NCI-H1436 treated with DMSO at 0.1 percent for 48 hours (cell line): ENCODE results near the gene CCDC85C.

Source experiments
- DNase-seq: peaks from one replicate; lab custom pipeline; 2025; lab: John Stamatoyannopoulos, UW

Gene CCDC85C

DNA sequence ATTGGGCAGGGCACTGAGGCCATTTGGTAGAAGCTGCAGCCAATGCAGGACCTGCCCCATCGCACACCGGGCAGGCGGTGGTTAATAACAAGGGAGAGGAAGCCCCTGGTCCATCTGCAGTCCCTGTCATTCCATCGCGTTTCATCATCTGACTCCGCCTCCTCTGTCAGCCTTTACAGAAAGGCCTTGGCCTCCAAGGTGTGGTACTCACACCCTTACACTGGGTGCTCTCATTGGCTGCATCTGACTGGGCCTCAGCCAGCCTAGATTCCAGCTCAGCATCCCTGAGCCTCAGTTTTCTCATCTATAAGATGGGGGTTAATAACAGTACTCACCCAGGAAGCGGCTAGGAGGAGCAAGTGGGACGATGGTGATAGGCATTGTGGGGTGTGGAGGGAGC, 26.2 kb upstream of the CCDC85C start:
- no peak for DNase-seq

DNA sequence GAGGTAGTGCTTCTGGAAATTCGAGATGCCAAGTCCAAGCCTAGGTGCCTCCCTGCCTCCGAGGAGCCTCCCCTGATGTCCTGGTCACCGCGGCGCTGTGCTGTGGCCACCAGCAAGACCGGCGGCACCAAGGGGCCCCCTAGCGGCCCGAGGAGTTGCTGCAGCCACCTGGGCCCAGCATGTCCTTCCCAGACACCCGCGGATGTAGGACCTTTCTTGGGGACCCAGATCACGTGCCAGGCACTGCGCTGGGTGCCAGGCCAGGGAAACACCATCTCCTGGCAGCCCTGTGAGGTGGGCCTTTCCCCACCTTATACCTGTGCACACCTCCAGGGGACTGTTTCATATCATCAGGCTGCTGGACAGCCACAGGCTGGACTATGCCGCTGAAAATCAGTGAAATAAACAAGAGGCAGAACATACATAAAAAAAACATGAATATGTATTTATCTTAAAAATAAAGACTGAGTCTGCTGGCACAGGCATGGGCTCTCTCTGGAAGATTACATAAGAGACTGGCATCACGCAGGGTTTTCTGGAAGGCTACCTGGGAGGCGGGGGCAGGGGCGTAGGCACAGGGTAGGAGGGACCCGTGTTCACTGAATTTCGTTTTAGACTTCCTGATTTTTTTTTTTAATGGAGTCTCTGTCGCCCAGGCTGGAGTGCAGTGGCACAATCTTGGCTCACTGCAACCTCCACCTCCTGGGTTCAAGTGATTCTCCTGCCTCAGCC, 25.0 kb upstream of the CCDC85C start:
- DNase-seq: no peak

DNA sequence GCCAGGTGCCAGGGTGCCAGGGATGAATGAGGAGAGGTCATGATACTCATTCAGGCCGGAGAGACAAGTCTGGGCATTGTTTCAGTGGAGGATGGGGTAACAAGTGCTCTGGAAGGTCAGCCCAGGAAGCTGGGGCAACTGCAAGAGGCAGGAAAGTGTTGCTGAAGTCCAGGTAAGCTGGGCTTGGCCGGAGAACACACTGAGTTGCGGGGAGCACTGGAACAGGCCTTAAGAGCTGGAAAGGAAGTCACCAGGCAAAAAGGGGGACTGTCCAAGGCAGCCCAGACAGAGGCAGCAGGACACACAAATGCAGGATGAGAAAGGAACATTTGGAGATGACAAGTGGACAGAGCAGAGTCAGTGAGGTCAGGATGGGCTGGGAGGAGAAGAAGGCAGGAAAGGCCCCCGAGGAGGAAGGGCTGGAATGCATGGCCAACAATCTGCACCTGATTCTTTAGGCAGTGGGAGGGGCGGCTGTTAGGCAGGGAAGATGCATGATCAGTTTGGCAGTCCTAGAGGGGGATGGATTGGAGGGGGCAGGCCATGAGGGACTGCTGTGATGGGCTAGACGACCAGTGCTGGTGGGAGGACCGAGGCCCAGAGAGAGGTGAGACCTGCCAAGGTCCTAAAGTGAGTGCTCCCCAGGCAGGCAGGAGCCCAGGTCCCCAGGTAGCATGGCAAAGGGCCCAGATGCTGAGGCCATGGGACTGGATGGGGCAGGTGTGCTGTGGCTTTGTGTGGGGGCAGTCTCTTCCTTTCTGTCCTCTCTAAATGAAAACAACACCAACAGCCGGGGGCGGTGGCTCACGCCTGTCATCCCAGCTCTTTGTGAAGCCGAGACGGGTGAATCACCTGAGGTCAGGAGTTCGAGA, 23.7 kb upstream of the CCDC85C start:
- no peak for DNase-seq

DNA sequence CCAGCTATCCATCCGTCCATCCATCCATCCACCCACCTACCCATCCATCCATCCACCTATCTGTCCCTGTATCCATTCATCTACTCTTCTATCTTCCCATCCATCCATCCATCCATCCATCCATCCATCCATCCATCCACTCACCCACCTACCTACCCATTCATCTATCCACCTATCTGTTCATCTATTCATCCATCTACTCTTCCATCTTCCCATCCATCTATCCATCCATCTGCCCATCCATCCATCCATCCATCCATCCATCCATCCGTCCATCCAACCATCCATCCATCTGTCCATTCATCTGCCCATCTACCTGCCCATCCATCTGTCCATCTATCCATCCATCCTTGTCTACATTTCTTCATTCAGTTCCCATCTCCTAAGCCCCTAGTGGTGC, 23.1 kb upstream of the CCDC85C start:
- DNase-seq: no peak

DNA sequence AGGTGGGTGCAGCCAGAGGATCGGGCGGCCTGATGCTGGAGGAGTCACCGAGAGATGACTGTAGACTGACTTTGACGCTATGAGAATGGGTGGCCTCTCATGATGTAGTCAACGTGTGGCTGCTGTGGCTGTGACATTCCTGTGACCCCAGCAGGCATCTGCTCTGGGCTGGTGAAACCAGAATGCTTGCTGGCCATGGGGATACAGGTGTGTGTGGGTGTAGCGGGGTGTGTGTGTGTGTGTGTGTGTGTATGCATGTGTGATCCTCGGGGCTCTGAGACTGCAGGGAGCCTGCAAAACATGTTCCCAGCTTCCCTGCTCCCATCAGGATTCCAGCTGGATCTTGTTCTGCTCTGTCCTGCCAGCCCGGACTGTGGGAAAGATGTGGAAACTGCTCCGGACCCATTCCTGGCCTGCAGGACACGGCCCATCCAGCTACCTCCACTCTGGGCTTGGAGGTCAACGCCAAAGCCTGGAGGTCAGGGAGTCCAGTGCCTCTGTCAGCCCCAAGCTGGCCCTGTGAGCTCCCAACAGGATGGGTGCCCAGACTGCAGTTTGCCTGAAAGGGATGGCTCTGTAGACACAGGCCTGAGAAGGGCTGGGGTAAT, 22.1 kb upstream of the CCDC85C start:
- no peak for DNase-seq

DNA sequence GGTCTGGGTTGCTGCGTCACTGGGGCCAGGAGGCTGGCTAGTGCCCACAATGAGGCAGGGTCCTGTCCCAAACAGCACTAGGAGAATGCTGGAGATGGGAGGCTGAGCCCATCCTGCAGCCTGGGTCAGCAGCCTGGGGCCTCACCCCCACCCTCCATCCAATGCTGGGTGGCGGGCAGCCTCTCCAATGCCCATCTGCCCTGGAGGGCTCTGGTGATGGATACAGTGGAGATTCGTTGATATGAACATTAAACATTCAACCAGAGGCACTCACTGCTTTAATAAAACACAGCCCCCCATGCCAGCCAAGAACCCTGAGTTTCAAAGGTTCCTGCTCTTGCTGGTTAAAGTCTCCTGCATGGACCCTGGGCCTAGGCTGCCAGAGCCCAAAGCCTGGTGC, 21.5 kb upstream of the CCDC85C start:
- no peak for DNase-seq

DNA sequence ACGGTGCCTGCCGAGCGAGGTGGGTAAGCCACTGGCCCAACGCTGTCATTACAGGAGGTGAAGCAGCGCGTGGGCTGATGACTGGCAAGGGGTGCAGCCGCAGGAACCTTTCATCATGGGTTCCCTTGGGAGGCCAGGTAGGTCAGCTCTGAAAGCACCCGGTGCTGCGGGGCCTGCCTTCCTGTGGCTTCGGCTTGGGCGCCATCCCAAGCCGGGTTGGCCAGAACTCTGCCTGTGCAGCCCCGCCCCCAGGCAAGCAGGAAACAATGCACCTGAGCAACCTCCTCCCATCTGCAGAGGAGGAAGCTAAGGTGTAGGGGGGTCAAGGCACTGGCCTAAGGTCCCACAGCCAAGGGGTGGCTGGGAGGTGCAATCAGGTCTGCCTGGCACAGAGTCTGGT, 21.0 kb upstream of the CCDC85C start:
- DNase-seq: no peak

DNA sequence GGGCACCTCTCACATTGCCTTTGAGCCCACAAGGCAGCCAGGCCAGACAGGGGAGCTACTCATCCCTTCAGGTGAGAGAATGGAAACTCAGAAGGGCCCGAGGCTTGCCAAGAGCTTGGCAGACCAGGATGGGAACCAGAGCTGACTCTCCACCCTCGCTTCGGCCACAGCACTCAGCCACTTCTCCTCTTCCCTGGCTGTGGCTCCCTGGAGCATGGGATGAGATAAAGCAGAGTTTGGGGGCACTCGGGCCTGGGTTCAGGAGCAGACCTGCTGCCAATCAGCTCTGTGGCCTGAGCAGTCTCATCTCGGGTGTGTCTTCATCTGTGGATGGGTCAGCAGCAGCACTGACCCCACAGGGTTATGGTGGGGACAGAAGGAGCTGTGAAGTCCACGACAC, 20.0 kb upstream of the CCDC85C start:
- no peak for DNase-seq

DNA sequence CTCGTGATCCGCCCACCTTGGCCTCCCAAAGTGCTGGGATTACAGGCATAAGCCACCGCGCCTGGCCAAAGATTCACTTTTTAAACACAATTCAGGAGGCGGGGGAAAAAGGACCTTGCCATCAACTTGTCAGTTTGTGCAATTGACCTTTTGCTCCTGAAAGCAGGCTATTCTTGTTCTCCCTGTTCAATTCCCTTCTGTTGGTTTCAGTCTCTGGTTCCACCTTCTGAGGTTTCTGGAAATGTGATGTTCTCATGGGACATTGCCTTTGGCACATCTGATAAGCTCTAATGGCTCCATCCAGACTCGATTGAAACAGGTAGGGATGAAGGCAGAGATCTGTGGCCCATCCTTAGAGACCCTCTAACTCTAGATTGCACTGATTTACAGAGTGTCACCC, 17.9 kb upstream of the CCDC85C start:
- DNase-seq: no peak

DNA sequence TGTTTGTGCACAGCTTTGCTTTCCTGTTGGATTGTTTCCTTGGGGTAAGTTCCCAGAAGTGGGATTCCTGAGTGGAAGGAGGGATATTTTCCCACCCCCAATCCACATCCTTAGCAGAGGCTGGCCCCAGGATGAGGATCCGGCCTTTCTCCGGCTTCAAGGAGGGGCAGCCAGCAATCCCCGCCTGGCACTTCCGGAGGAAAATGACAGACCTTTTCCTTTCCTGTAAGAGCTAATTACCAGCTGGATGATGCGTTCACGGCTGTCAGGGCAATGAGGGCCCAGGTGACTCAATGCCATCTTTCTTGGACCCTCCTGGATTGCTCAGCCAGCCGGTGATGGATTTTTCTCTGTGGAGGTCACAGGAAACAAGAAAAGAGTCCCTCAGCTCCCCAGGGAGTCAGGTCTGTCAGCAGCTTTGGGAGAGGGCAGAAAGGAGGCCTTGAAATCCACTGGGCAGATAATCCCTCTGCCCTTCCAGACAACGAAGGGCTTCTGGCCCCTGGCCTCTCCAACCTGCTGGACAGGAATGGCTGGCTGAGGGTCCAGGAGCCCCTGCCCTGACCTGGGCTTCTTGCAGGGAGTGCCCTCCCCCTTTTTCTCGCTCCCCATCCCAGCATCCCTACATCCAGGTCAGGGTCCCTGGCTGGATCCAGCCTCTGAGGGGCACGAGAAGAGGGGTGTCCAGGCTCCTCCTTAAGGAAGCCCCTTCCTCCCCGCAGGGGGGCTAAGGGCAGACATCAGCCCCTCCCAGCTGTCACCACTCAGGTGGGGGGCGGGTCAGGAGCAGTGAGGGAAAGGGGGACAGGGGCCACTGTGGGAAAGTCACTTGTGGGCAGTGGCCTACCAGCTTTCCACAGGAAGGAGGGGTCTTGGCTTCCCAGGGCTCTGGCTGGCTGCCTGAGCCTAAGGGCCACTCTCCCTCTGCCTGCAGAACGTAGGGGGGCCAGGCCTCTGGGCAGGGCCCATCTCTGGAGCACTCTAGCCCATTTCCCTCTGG, 16.1 kb upstream of the CCDC85C start:
- DNase-seq: no peak

DNA sequence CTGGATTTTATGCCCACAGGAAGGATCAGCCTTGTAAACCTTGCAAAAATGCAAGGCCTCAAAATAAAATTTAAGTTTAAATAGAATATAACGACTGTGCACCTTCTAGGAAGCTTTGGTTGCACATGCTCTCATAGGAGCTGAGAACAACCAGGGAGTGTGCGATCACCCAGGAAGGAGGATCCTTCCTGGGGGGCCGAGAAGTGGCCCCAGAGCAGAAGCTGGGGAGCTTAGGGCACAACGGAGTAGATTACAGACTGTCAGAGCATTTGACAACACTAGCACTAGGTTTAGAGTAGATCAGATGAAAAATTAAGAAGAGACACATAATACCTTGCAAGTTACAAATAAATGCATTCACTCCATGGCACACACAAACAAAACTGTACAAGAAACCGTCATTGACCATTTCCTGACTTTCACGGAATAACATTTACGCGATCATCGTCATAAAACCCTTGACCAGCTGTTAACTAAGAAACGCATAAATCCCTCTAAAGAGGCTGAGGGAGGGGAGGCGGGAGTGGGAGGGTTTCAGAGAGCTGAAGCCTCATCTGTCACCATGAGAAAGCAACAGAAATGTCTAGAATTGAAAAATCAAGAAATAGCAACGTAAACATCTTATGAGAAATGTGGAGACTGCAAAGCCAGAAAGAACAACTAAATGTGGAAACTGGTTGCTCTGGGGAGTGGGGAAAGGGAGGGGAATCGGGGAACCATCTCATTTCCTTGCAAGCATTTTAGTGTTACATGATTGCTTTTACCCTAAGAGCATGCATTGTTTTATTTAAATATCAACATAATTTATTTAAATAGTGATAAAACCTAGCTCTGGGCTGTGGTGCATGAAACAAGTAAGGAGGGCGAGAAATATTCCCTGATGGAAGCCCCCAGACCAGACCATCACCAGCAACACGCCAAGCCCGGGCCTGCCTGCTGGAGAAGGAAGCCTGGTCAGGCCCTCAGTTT, 13.1 kb upstream of the CCDC85C start:
- DNase-seq: no peak

DNA sequence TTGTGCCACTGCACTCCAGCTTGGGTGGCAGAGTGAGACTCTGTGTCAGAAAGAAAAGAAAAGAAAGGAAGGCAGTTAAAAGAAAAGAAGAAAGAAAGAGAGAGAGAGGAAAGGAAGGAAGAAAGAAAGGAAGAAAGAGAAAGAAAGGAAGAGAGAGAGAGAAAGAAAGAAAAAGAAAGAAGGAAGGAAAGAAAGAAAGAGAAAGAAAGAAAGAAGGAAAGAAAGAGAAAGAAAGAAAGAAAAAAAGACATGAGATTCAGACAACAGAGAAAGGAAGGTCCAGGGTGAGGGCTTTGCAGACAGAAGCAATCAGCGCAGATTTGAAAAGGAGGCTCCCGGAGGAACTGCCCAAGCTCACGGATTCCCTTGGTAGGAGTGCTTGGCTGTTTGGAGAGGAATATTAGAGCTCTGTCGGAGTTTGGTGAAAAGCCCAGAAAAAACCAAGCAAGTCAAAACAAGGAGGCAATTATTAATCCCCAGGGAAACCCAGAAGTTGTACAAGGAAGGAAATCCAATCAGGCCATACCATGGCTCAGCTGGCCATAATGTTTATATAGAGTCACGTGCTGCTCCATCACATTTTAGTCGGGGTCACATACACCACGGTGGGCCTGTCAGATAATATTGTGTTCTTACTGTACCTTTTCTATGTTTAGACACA, 11.6 kb upstream of the CCDC85C start:
- no peak for DNase-seq

DNA sequence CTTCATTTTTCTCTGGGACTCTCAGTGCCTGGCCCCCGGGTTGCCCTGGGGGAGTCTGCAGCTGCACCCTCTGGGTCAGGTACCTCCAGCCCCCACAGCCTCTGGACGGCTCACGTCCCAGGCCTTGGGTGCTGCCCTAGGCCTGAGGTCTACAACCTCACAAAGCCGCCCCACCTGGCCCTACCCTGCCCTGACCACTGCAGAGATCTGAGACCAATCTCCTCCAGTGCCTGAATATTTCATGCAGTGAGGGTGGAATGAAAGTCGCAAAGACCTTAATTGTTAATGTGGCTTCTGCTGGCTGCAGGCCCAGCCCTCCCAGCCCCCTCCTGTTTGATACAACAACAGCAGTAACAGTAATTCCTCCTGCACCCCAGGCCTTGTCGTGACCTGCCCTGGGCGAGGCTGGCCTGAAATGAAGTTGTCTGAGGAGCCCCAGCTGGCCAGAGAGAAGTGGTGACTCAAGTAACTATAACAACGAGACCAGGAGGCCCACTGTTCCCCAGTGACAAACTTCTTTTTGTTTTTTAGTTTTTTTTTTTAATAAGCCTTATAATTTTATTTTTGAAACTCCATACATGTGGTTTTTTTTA, 8.8 kb upstream of the CCDC85C start:
- DNase-seq: no peak

DNA sequence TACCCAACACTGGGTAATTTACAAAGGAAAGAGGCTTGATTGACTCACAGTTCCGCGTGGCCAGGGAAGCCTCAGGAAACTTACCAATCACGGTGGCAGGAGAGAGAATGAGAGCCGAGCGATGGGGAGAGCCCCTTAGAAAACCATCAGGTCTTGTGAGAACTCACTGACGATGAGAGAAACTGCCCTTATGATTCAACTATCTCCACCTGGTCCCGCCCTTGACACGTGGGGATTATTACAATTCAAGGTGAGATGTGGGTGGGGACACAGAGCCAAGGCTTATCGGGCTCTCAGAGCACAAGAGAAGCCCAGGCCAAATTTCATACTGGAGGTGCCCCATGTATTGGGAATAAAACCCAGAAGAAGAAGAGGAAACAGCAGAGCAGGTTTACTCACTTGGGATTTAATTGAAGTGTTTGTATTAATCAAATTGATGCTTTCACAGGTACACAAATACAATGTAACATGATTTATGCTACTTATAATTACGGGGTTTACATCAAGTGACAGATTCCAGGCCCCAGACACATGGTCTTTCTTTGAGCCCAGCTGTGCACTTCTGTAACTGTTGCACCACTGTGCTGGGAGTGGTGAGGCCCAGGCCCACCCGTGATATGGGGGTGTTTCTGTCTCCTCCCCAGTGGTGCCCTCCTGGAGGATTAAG, 8.2 kb upstream of the CCDC85C start:
- DNase-seq: no peak

DNA sequence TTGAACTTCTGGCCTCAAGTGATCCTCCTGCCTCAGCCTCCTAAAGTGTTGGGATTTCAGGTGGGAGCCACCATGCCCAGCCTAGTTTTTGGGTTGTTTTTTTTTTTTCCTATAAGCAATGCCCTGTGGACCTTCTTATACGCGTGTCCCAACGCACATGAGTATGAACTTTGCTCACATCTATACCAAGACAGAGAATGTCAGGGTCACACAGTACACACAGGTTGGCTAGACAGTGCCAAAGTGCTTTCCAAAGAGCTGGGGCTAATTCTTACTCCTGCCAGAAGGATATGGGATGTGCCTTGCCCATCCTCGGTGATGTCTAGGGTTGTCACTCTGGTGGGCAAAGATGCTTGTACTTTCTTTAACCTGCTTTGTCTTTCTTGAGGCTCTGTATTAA, 7.6 kb upstream of the CCDC85C start:
- no peak for DNase-seq

DNA sequence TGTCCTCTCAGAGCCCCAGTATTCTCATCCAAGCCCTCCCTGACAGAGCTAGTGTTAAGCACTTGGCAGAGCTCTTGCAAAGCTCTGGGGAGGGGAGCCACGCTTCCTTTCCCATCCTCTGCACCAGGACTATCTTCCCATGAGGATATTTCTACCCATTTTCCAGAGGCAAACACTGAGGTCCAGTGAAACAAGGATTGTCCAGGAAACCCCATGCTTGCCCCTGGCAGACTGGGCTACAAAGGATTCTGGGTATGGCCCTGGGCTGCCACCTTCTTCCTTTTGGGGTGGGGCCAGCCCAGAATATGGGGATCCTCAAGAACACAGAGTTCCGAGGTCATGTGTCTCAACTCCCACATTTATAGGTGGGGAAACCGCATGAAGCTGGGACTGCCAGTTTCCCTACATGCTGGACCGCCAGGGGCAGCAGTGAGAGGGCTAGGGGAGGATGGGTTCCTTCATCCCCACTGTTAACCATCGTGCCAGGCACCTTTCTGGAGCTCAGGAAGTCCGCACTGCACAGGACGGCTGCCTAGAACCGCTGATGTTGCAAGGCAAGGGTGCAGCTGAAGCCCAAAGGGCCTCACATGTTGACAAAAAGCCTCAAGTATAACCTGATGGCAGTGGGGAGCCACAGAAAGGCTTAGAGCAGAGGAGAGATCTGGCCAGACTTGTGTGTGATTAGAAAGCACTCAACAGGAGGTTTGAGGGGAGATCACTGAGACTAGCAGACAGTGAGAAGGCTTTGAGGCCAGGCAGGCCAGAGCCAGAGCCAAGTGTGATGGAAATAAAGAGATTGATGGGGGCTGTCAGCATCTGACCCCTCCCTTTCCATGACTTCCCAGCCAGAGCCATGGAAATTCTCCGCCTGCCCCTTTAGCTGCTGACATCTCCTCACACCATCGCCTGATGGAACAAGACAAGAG, 5.5 kb upstream of the CCDC85C start:
- DNase-seq: no peak

DNA sequence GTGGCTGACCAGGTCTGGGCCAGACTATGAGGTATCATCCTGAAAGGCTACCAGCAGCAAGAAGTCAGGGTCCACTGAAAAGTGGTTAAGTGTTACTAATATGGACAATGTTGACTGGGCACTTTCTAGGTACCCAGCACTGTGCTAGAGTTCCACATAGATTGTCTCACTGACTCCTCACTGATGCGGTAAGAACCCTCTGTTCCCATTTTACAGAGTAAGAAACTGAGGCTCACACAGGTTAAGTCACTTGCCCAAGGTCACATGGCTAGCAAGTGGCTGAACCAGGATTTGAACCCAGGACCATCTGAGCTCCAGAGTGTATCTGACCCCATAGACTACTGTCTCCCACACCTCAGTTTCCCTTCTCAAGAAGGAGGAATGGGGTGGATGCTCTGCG, 4.6 kb upstream of the CCDC85C start:
- DNase-seq: no peak

DNA sequence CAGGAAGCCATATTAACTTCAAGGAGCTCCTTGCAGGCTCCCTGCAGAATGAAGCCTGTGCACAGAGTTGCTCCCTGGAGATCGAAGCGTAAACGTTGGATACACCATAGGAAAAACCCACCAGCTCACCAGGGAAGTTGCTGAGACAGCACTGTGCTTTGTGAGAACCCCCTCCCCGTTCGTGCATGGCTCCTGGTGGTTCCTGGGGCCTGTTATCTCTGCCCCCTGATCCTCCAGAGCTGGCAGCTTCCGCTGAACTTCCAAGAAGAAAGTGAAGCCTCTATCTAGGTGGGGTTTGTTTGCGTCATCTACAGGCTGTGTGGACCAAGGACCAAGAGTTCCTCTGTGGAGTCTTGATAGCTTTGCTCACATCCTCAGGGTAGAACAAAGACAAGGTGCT, 2.4 kb upstream of the CCDC85C start:
- no peak for DNase-seq
